Endodermal cell (in vitro differentiated cells): ENCODE measurements around the gene EHD2. TPM values are rescaled to one million over a fixed set of nuclear protein-coding genes. Genes with fewer than 3 reads are reported as not detected.
A peak's percentile ranks its signal among the peaks of the same experiment; 100 is the strongest.

Experiments used
- DNase-seq: peaks from one replicate; pipeline ENCODE4 v3.0.0-alpha.2; 2017
- H3K27ac ChIP-seq: 2 replicates; pipeline ENCODE4 v1.5.1; 2013; ENCODE audit warnings: mild to moderate bottlenecking, low read depth, low read length, moderate library complexity
- H3K27me3 ChIP-seq: 2 replicates; pipeline ENCODE4 v1.6.1; 2013; ENCODE audit warnings: mild to moderate bottlenecking, low read length, moderate library complexity; ENCODE audit not compliant: insufficient read depth, control insufficient read depth, poor library complexity, severe bottlenecking
- H3K36me3 ChIP-seq: 2 replicates; pipeline ENCODE4 v1.7.0; 2013; ENCODE audit warnings: mild to moderate bottlenecking, low read length, moderate library complexity; ENCODE audit not compliant: control insufficient read depth, insufficient read depth
- H3K4me1 ChIP-seq: one replicate; pipeline ENCODE4 v1.7.0; 2013; ENCODE audit warnings: low read length; ENCODE audit not compliant: control insufficient read depth, insufficient read depth
- H3K4me3 ChIP-seq: 2 replicates; pipeline ENCODE4 v1.5.1; 2013; ENCODE audit warnings: mild to moderate bottlenecking, low read length, moderate library complexity
- H3K9ac ChIP-seq: 2 replicates; pipeline ENCODE4 v1.6.1; 2013; ENCODE audit warnings: mild to moderate bottlenecking, low read length, moderate library complexity; ENCODE audit not compliant: poor library complexity, severe bottlenecking; ENCODE audit errors: extremely low read depth
- H3K9me3 ChIP-seq: 2 replicates; pipeline ENCODE4 v1.6.1; 2013; ENCODE audit warnings: mild to moderate bottlenecking, low read length, moderate library complexity; ENCODE audit not compliant: control insufficient read depth
- H3K27ac Mint-ChIP-seq: 2 replicates; pipeline ENCODE4 v1.8.0; 2020; ENCODE audit warnings: mixed read lengths
- H3K27me3 Mint-ChIP-seq: 2 replicates; pipeline ENCODE4 v1.8.0; 2021; ENCODE audit warnings: mild to moderate bottlenecking, mixed read lengths; ENCODE audit not compliant: insufficient read depth
- H3K36me3 Mint-ChIP-seq: 2 replicates; pipeline ENCODE4 v1.8.0; 2020; ENCODE audit warnings: low read depth, mixed read lengths
- H3K4me1 Mint-ChIP-seq: 2 replicates; pipeline ENCODE4 v1.8.0; 2020; ENCODE audit warnings: mixed read lengths
- H3K4me3 Mint-ChIP-seq: 2 replicates; pipeline ENCODE4 v1.8.0; 2020; ENCODE audit warnings: mild to moderate bottlenecking, moderate library complexity, mixed read lengths
- H3K9me3 Mint-ChIP-seq: 2 replicates; pipeline ENCODE4 v1.8.0; 2020; ENCODE audit warnings: mild to moderate bottlenecking, mixed read lengths
- CTCF ChIP-seq: fragments of 200-600 bp; sonication (generic); conservative IDR thresholded peaks from 2 replicates; pipeline ENCODE4 v1.5.0; 2021; ENCODE audit warnings: antibody characterized with exemption, mild to moderate bottlenecking
- WGBS, 2 experiments: methylation state at CpG; one replicate each; pipeline versions ENCODE4 v1.1.5 to v1.1.7; 2013; ENCODE audit warnings: missing lambda C conversion rate in 2 of 2, mixed read lengths in 1 of 2; ENCODE audit not compliant: insufficient coverage in 1 of 2, insufficient read length in 1 of 2; 5-methylcytosine and 5-hydroxymethylcytosine counted together
- total RNA-seq, 2 donors: library from RNA; stranded (reverse); fragmentation: NEBNext Ultra II Directional in 1 of 2; extraction: Animal tissue kit (Norgen Biotek cat#: 25700) in 1 of 2; gene quantifications; 2 replicates in 1 of 2; 3 replicates in 1 of 2; pipeline ENCODE4 v1.2.1, GENCODE V29; 2021

Gene EHD2
- total RNA-seq, 2 donors from 2014 or later, result 5.5 to 8.4 TPM

GRCh38 chr19:47729799-47730520 lies 16.7 kb downstream of the EHD2 start:
- H3K27ac Mint-ChIP-seq, result peak overlapping the region; percentile 71
- Histone ChIP-seq H3K27ac (no peak overlapping the region), H3K4me1 (no peaks in the 10 kb centered on the region), H3K27me3 (no peaks in the 10 kb centered on the region), H3K36me3 (no peaks in the 10 kb centered on the region), H3K9ac (peak overlapping the region; percentile 25), H3K9me3 (no peaks in the 10 kb centered on the region), H3K4me3 (peak overlapping the region; percentile 77)
- peaks cover 9% of the 10 kb centered on the region for H3K4me1 Mint-ChIP-seq
- TF ChIP-seq CTCF, result no peak
- peaks cover 4% of the 10 kb centered on the region for H3K27me3 Mint-ChIP-seq
- DNase-seq, result peak; percentile 97
- peaks cover 1% of the 10 kb centered on the region for H3K36me3 Mint-ChIP-seq
- WGBS, 2 experiments, result 18 to 20% methylated on average over 10 to 30 of the region's 30 CpGs
- peak overlapping the region; percentile 66 for H3K4me3 Mint-ChIP-seq
- no peaks in the 10 kb centered on the region for H3K9me3 Mint-ChIP-seq

GRCh38 chr19:47730521-47730889 lies 17.3 kb downstream of the EHD2 start:
- Mint-ChIP-seq H3K27ac (peak overlapping the region; percentile 5), H3K27me3 (peaks cover 4% of the 10 kb centered on the region), H3K4me3 (peak overlapping the region; percentile 66), H3K9me3 (no peaks in the 10 kb centered on the region), H3K4me1 (peaks cover 9% of the 10 kb centered on the region), H3K36me3 (peaks cover 1% of the 10 kb centered on the region)
- Histone ChIP-seq H3K4me3 (no peak overlapping the region), H3K36me3 (no peaks in the 10 kb centered on the region), H3K9me3 (no peaks in the 10 kb centered on the region), H3K4me1 (no peaks in the 10 kb centered on the region), H3K27ac (no peak overlapping the region), H3K27me3 (no peaks in the 10 kb centered on the region), H3K9ac (no peak overlapping the region)
- 94% methylated on average over 6 to 8 of the region's 8 CpGs for WGBS, 2 experiments
- TF ChIP-seq CTCF, result no peak
- no peak for DNase-seq

GRCh38 chr19:47730910-47731309 lies 17.7 kb downstream of the EHD2 start:
- H3K4me1 ChIP-seq, result no peaks in the 10 kb centered on the region
- no peak overlapping the region for H3K4me3 Mint-ChIP-seq
- H3K36me3 ChIP-seq, result no peaks in the 10 kb centered on the region
- 95 to 100% methylated on average over 4 to 7 of the region's 8 CpGs for WGBS, 2 experiments
- no peak for DNase-seq
- peaks cover 9% of the 10 kb centered on the region for H3K4me1 Mint-ChIP-seq
- no peak for TF ChIP-seq CTCF
- H3K27me3 Mint-ChIP-seq, result peaks cover 4% of the 10 kb centered on the region
- peaks cover 1% of the 10 kb centered on the region for H3K36me3 Mint-ChIP-seq
- H3K9ac ChIP-seq, result no peak overlapping the region
- no peak overlapping the region for H3K27ac ChIP-seq
- H3K9me3 ChIP-seq, result no peaks in the 10 kb centered on the region
- H3K4me3 ChIP-seq, result no peak overlapping the region
- H3K27me3 ChIP-seq, result no peaks in the 10 kb centered on the region
- H3K27ac Mint-ChIP-seq, result no peak overlapping the region
- no peaks in the 10 kb centered on the region for H3K9me3 Mint-ChIP-seq
